Measurements from ENCODE around the gene PIF1.
"Not testable (repeated sequence)": the region's sequence is repeated elsewhere in the genome, so short reads cannot be mapped to it uniquely, and the experiment has no call there.

PIF1 gene

GRCh38 chr15:64806509-64806908, 18.9 kb downstream of the PIF1 start:
- no peak overlapping the region for H3K4me3 ChIP-seq (ENCODE audit: low read depth, low read length)
- CTCF ChIA-PET = interaction anchor here (1.1 to 16.1 kb wide), 5 partner anchors 9 to 76 kb away, joined by 3 to 231 read pairs (median 5); partner anchors contain the start of gene PIF1

GRCh38 chr15:64804619-64805018, 20.8 kb downstream of the PIF1 start:
- POLR2A ChIA-PET = no interaction called here
- no peak for DNase-seq (ENCODE audit: low read depth, low spot score)
- TF ChIP-seq, protein P1, sequence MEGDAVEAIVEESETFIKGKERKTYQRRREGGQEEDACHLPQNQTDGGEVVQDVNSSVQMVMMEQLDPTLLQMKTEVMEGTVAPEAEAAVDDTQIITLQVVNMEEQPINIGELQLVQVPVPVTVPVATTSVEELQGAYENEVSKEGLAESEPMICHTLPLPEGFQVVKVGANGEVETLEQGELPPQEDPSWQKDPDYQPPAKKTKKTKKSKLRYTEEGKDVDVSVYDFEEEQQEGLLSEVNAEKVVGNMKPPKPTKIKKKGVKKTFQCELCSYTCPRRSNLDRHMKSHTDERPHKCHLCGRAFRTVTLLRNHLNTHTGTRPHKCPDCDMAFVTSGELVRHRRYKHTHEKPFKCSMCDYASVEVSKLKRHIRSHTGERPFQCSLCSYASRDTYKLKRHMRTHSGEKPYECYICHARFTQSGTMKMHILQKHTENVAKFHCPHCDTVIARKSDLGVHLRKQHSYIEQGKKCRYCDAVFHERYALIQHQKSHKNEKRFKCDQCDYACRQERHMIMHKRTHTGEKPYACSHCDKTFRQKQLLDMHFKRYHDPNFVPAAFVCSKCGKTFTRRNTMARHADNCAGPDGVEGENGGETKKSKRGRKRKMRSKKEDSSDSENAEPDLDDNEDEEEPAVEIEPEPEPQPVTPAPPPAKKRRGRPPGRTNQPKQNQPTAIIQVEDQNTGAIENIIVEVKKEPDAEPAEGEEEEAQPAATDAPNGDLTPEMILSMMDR (IDR thresholded peaks at IDR 0.05; ENCODE audit: insufficient read depth, low read length, missing control alignments) = no peak
- H3K4me3 ChIP-seq (ENCODE audit: low read depth, low read length) = no peak overlapping the region
- CTCF ChIA-PET = interaction anchor here (0.9 to 16.1 kb wide), 6 partner anchors 9 to 74 kb away, joined by 3 to 231 read pairs (median 4); no protein-coding TSS in a partner anchor

More at GRCh38 chr15:64806509-64806908, 18.9 kb downstream of the PIF1 start:
- TF ChIP-seq, protein P1 (IDR thresholded peaks at IDR 0.05; ENCODE audit: insufficient read depth, low read length, missing control alignments) = no peak
- POLR2A ChIA-PET = no interaction called here
- no peak for DNase-seq (ENCODE audit: low read depth, low spot score)

GRCh38 chr15:64803526-64803925, 21.9 kb downstream of the PIF1 start:
- POLR2A ChIA-PET = no interaction called here
- TF ChIP-seq, protein P1 (IDR thresholded peaks at IDR 0.05; ENCODE audit: insufficient read depth, low read length, missing control alignments) = no peak
- CTCF ChIA-PET = interaction anchor here (0.8 to 16.1 kb wide), 6 partner anchors 7 to 84 kb away, joined by 3 to 231 read pairs (median 5); no protein-coding TSS in a partner anchor

DNA sequence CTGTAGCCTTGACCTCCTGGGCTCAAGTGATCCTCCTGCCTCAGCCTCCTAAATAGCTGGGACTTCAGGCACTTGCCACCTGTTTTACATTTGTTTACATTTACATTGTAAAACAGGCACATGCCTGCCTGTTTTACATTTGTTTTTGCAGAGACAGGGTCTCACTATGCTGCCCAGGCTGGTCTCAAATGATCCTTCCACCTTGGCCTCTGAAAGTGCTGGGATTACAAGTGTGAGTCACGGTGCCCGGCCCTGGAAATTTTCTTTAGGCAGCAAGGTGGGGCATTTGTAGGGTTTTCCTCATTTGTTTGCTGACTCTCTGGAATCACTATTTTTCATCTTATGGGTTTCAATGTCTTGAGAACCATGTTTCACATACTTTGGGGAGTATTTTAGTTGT, 25.0 kb downstream of the PIF1 start:
- POLR2A ChIA-PET = no interaction called here
- no peak for DNase-seq (ENCODE audit: low read depth, low spot score)
- TF ChIP-seq, protein P1 (IDR thresholded peaks at IDR 0.05; ENCODE audit: insufficient read depth, low read length, missing control alignments) = no peak
- H3K4me3 ChIP-seq (ENCODE audit: low read depth, low read length) = no peak overlapping the region
- CTCF ChIA-PET = interaction anchor here (4.2 to 16.1 kb wide), 2 partner anchors 10 to 70 kb away, joined by 43 to 231 read pairs; no protein-coding TSS in a partner anchor

More at GRCh38 chr15:64803526-64803925, 21.9 kb downstream of the PIF1 start:
- no peak overlapping the region for H3K4me3 ChIP-seq (ENCODE audit: low read depth, low read length)
- no peak for DNase-seq (ENCODE audit: low read depth, low spot score)

GRCh38 chr15:64798905-64799304, 26.5 kb downstream of the PIF1 start:
- POLR2A ChIA-PET; CTCF ChIA-PET; DNase-seq (ENCODE audit: low read depth, low spot score); H3K4me3 ChIP-seq (ENCODE audit: low read depth, low read length): not testable (repeated sequence)

GRCh38 chr15:64795921-64796320, 29.5 kb downstream of the PIF1 start:
- DNase-seq (ENCODE audit: low read depth, low spot score); POLR2A ChIA-PET; H3K4me3 ChIP-seq (ENCODE audit: low read depth, low read length): not testable (repeated sequence)
- CTCF ChIA-PET = interaction anchor here (1.6 kb wide), 1 partner anchor 13 kb away, joined by 3 read pairs; no protein-coding TSS in a partner anchor

DNA sequence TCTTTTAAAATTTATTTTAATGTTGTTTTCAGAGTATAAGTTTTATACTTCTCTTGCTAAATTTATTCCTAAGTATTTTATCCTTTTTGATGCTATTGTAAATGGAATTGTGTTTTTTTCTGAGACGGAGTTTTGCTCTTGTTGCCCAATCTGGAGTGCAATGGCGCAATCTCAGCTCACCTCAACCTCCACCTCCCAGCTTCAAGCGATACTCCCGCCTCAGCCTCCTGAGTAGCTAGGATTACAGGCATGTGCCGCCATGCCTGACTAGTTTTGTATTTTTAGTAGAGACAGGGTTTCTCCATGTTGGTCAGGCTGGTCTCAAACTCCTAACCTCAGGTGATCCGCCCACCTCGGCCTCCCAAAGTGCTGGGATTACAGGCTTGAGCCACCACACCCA, 30.1 kb downstream of the PIF1 start:
- CTCF ChIA-PET = interaction anchor here (1.6 kb wide), 1 partner anchor 14 kb away, joined by 3 read pairs; no protein-coding TSS in a partner anchor
- DNase-seq (ENCODE audit: low read depth, low spot score); POLR2A ChIA-PET; H3K4me3 ChIP-seq (ENCODE audit: low read depth, low read length): not testable (repeated sequence)

GRCh38 chr15:64792282-64792681, 33.2 kb downstream of the PIF1 start:
- H3K4me3 ChIP-seq (ENCODE audit: low read depth, low read length) = no peak overlapping the region
- DNase-seq (ENCODE audit: low read depth, low spot score) = no peak
- TF ChIP-seq, protein P1 (IDR thresholded peaks at IDR 0.05; ENCODE audit: insufficient read depth, low read length, missing control alignments) = no peak
- POLR2A ChIA-PET = no interaction called here
- CTCF ChIA-PET = interaction anchor here (1.2 kb wide), 1 partner anchor 293 kb away, joined by 3 read pairs; no protein-coding TSS in a partner anchor

Data from AG04449 (cell line).